Measurements from ENCODE around the gene PTPRN2. TPM values are rescaled to one million over a fixed set of nuclear protein-coding genes. Genes with fewer than 3 reads are reported as not detected.

The PTPRN2 gene
- polyA plus RNA-seq, 1 donor: 5.7 TPM

DNA sequence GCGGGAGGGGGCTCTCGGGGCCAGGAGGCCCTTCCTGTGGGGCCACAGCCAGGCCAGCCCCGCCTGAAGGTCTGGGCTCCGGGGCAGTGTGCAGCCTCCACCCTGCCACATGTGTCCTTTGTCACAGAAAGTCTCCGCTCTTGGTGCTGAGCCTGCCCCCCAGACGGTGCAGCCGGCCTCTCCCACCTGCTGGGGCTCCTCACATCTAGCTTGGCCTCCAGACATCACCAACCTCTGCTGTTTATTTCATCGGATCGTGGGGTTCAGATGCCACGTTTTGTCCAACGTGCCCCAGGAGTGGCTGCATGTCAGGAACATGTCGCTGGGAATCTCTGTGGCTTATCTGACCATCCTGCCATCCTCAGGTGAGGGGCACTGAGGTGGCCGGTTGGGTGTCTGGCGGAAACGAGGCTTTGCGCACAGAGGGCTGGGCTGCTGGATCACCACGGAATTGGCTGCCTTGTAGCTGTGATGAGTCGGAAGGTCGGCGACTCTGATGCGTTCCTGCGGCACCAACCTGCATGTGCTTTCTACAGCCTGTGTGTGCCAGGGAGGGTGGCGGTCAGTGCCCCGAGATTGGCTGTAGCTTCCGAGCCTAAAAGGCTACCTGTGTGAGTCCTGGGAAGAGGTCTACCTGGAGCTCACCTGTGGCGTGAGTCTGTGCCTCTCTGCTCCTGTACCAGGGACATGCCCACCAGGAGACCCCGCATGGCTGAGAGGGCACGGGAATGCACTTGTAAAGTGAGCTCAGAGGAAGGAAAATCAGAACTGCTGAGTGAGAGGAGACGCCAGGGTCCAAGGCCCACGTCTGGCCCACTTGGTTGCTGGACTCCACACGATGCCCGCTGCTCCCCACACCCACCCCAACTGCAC is 934.4 kb downstream of the PTPRN2 start:
- no peak for DNase-seq

DNA sequence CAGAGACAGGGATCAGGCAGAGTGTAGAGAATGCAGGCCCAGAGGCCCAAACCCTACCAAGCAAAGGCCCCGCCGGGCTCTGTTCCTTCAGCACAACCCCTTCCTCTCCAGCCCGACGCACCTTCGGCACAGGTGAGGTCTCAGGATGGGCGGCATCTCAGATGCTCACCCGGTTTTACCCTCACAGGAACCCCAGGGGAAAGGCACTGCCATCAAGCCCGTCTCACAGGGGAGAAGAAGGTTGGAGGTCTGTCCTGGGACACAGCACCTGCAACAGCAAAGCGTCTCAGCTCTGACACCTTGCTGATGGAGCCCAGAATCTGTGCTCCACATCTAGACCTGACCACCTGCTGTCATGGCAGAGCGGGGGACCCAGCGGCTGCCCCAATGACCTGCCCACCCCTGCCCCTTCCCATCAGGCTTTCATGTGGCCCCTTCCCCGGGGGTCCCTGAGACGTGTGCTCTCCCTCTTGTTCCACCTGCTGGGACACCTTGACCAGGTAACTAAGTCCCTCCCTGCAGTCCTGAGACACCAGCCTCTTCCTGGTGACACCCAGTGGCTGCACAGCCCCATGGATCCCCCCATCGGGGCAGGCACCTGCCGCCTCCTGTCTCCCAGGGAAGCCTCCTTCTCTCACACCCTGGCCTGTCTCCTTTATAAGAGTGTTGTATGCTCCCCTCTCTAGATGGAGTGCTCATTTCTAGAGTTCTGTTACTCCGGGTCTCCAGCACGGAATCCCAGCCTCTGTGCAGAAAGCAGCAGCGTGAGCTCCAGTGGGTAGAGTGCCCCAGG is 935.3 kb downstream of the PTPRN2 start:
- no peak for DNase-seq

DNA sequence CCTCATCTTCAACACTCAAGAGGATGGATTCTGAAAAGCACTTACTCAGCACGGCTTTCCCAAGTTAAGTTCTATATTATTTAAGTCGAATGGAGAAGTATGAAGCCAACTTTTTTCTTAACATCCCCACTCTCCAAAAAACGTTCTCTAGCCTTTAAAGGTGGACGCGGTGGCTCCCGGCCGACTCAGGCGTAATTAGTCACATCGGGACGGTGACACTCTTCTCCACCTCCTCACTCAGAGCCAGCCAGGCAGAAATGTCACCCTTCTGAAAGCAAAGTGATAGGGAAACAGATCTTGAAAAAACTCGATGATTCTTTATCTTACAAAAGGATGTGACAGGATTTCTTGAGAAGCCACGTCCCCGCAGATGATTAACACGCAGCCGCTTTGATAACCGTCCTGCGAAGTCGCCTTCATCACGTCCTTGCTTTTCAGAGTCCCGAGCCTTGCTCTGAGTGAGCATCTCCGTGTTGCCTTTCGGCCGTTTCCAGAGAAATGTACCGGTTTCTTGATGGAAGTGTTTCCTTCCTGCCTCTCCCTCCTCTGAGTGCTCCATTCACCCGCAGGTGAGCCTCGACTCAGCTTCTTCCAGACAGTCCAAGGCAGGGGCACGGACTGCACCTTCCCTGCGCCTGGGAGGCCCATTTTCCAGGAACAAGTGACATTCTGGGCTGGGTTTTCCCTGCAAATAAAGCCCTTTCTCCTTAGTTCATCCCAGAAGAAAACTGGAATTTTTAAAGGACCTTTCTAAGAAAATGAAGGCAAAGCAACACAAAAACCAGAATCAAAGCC is 936.1 kb downstream of the PTPRN2 start:
- no peak for DNase-seq

DNA sequence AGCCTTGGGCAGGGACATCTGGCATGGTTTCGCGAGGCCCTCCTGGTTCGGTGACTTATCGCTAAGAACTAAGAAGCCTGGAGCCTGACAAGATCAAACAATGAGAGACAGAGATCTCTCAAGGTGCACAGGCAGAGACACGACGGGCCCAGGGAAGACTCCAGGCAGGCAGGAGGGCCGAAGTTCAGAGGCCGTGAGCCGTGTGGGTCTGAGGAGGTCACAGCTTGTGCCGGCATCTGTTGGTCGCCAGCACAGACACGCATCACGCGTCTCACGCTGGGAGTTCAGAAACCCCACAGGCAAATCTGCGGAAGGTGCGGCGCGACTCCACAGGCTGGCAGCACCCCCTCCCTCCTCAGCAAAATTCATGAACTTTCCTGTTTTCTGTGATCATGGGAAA is 936.8 kb downstream of the PTPRN2 start:
- no peak for DNase-seq

DNA sequence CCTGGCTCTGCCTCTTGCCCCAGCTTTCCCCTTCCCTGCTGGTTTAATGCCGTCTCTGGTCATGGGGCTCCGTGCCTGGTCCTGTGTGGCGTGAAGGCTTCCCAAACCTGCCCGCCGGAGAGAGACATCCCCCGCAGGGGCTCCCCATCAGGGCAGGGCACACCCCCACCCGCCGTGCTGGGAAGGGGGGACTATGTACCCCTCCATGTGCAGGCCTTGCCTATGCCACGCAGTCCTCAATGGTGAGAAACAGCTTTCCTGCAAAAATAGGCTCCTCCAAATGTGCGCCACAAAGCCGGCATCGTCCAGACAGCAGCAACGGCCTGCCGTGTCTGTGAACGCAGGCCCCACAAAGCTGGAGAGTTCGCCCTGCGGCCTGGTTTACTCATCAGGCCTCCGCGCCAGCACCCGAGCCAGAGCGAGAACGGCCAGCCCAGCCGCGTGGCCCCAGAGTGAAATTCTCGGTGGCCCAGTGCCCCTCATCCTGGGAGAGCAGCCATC is 937.4 kb downstream of the PTPRN2 start:
- DNase-seq: no peak

DNA sequence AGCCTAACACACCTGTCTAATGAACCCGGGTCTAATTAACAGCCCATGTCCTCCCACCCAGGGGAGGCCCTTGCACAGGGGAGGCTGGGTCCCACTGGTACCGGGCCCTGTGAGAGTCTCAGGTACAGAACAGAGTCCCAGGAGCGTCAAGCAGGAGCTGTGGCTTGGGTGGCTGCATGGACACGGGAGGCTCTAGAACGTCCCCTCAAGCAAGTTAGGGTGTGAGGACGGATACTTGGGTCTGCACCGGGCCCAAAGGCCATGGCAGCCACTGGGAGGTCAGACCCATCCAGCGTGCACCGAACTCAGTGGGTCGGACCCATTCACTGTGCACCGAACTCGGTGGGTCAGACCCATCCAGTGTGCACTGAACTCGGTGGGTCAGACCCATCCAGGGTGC is 941.1 kb downstream of the PTPRN2 start:
- DNase-seq: no peak

DNA sequence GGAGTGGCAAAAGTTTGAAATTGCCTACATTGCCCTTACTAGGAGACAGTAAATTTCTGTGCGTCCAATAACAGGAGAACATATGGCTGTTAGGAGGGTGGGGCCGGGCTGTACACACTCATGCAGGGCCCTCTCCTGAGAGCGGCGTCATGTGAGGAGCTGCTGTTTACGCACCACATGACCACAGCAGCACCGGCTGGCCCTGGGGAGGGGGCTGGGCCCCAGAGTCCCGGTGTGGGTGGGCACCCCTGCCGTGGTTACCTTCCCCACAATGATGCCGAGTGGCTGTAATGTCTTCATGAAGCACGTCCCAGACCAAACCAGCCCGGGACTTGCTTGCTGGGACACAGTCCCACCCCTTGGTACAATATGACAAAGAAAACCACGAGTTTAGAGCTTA is 942.1 kb downstream of the PTPRN2 start:
- no peak for DNase-seq

DNA sequence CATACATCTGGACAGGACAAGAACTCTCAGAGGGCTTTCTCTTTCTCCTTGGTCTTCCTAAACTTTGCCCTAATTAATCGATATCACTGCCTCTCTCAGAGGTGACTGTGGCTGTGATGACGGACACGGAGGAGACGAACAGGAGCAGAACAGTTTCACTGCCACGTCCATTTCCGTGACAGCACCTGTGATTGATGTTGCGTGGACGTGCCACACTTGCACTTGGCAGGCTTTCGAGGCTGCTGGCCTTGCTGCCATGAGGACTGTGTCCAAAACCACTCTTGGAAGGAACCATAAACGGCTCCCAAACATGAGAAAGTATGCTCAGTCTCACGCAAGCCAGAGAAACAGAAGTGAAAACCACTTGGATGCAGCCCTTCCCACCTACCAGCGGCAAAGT is 942.7 kb downstream of the PTPRN2 start:
- no peak for DNase-seq

DNA sequence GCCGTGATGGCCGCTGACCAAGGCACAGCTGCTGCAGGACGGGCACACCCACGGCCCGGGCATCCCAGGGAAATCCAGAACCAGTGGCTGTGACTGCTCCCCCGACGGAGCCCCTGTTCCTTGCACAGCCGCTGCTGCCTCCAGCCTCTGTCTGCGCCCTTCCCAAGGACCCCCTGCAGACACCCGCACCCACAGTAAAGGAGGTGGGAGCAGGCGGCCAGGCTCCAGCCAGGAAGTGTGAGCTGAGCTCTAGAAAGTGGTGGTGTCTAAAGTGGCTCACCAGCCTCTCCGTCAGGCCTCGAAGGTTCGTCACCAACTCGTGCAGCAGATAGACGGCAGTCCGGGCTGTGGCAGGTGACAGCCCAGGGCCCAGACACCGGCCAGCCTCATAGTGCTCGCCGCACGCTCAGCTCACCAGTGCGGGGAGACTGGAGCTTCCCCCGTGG is 944.1 kb downstream of the PTPRN2 start:
- DNase-seq: no peak

DNA sequence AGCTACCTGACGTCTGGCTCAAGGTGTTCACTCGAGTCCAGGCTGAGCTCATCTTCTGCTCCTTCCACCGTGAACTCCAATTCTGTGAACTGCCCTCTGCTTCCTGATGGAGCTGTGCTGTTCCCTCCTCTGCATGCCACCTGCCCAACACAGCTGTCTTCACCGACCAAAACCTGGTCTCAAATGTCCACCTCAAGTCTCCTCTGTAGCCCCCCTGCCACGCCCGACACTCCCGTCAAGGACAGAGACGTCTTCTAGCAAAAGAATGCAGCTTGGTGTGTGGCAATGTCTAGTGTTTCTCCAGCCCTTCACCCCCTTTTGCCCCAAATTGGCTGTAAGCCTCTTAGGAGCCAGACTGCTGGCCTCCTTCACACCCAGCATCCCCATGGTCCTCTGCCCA is 945.8 kb downstream of the PTPRN2 start:
- DNase-seq: no peak

DNA sequence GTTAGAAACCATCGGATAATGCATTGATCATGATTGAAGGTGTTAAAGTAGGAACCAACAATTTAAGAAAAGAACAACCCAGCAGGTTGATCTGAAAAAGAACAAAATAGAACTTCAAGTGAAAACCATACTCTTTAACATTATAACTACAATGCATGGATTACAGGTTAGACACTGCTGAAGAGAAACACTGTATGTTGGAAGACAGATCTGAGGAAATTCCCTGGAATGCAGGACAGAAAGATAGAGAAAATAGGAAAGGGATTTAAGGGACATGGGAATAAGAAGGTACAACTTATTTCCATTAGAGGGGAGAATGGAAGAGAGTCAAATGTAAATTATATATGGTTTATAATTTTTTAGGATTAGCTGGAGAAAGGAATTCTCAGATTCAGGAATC is 947.5 kb downstream of the PTPRN2 start:
- no peak for DNase-seq

DNA sequence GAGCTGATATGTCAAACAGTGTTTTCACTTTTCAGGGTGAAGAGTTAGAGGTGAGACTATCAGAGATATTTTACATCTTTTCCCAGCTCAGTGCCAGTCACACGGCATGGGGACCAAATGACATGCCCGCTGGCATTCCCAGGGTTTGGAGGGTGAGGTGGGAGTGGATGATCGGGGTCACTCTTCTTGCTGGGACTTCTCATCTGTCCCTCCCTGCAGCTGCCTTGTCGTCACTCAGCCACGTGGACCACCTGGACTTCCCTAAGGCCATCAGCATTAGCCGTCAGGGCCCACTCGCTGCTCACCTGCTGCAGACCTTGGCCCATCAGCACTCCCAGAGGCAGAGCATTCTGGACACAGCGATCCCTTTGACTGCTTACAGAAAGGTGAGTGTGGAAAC is 949.1 kb downstream of the PTPRN2 start:
- DNase-seq: no peak

DNA sequence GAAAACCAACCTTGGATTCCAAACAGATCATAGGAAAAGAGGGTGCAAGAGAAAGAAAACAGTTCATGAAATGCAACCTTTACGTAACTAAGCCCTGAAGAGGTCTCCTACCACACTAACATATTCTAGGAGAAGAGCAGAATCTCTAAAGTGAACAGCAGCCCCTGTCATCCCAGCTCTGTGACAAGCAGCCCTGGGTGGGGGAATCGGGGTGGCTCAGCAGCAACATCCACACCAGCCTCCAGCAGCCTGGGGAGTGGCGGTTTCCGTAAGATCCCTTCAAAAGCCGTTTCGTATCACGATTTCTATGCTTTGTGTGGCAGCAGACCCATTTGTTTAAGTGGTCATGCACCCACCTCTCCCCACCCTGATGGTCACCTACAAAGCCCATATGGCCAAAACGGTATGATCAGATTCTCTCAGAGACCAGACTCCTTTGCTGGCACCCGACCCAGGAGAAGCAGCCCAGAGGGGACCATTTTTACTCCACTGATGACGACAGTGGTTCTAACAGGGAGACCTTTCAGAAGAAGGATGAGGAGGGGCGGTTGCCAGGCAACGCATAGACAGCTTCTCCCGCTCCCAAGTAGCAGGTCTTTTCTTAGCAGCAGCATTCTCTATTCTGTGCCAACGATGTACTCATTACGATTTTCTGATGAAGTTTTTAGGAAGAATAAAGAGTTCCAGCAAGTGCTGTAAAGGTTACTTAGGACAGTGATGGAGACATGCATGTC is 950.2 kb downstream of the PTPRN2 start:
- DNase-seq: no peak

DNA sequence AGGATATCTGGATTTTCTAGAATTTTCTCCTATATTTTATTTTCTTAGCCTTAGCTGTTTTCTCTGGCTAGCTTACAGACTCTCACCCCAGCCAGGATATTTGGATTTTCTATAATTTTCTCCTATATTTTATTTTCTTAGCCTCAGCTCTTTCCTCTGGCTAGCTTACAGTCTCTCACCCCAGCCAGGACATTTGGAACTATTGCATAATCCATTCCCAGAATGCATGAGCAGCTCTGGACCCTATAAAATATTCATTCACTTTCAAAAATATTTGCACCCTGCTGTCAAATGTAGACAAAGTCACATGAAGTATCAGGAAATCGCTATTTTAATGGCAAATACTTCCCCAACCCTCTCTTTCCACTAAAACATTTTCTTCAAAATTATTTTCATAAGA is 952.0 kb downstream of the PTPRN2 start:
- no peak for DNase-seq

DNA sequence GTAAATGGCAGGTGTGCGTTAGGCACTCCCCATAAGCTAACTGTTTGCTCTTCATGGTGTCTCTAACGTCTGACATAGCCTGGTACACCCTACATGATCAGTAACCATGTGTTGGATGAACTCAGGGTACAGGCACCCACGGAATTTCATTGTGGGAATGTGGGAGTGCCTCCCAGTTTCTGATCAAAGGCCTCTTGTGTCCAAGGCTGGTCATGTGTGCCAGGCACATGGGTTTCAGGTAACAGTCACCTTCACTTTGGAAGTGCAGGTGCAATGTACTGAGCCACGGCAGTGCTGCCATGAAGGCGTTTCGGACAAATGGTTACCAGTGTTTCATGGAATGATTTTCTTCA is 952.5 kb downstream of the PTPRN2 start:
- DNase-seq: no peak

DNA sequence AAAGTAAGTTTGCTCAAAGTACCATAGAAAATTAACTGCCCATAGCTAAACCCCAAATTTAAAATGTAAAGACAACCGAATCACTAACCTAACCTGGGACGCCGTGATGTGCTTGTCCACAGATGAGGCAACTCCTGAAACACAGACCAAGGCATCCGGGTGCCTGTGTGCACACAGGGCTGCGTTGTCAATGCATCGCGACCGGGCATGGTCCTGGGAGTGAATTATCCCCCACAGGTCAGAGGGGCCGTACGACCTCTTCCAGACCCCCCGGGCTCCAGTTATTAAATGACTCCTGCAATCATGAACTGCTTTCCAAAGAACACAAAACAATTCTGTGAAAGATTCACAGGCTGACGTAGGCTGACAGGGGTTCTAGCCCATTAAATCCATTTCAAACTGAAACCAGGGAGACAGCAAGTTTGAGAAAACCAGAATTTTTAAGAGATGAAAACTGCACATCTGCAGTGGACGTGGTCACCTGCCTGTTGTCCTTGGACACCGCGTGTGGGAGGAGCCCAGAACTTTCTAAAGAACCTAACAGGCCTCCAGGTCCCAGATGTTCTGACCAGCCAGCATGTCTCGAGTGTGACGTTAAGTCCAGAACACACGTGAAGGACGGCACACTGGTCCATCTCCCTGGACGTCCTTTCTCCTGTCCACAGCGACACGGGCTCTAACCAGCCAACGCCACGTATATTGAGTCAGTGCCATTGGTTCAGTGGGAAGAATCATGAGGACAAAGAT is 953.0 kb downstream of the PTPRN2 start:
- no peak for DNase-seq

DNA sequence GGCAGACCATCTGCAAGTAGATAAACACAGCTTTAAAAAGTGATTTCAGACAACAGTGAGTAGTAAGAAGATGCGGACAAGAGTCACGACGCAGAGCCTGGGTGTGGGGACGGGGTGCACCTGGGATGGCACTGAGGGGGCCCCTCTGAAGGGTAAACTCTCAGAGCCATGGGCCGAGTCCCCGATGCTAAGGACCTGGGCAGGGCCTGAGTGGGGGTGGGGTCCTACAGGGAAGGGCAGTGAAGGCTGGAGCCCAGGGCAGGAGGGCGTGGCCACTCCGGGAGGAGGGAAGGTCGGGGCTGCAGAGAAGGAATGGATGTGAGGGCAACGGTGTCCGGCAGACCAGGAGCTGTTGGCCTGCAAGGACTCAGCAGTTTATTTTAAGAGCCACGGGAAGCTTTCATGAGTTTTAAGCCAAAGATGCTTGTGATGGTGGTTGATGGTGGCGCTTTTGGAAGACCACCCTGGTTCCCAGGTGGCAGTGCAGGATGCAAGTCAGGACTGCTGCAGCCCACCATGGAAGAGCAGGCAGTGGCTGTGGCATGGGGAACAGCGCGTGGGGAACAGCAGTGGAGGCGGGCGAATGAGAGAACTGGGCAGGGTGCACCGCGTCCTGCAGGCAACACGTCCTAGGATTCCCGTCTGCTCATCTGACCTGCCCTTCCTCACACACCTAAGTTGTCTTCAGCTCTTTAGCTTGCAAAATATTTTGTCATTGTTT is 954.0 kb downstream of the PTPRN2 start:
- no peak for DNase-seq

DNA sequence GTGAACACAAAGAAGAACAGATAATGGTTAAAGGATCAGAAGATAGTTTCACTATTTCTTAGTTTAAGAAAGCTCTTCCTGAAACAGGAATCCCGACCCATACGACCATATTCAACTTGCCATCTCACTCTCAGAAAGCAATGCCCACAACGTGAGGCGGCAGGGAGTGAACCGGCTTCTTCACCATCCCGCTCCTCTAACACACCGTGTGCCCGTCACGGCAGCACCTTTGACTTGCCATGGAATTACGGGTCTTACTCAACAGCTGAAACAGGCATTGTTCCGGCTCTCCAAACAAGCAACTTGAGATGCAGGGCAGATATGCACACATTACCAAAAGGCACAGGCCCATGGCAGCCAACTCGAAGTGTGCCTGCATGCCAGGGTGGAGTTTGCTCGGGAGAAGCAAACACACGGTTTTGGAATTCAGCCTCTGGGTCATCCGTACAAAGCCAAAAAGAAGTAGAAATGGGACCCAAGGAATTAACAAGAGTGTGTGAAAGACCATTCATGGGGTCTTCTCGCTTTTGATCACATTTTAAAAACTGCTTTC is 957.2 kb downstream of the PTPRN2 start:
- no peak for DNase-seq

DNA sequence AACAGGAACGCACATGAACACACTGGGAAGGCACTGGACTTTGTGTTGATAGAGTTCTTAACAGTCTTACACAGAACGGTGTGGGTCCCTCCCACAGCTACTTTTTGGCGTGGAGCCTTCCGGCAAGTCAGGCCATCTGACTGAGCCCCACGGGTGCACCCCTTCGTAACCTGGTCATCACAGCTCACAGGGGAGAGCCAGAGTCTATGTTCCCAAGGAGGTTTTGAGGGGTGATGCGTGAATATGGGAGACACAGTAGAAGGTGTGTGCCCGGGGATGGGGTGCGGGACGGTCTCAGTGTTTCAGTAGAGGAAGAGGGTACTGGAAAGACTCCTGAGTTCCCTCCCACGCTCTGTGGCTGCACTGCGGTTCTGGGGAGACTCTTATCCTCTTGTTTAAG is 959.2 kb downstream of the PTPRN2 start:
- DNase-seq: no peak

DNA sequence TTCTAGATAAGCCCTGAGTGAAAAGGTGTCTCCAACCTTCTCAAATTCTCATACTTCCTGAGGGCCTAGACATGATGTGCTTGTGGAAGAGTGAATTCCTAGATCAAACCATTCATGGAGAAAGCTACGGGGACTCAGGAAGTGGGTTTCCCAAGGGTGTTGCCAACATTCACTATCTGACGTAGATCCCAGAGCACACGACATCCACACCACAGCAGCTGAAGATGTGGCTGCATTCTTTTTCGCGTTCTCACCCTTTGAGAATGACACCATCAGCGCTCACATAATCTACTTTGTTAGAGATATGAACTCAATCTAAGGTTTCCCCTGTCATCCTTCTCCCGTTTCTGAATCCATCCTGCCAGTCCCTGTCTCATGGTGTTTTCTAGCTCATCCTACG is 960.0 kb downstream of the PTPRN2 start:
- DNase-seq: no peak

Measured in left kidney (tissue), 2 donors.